ENCODE data around the gene CCL13. TPM values are rescaled to one million over a fixed set of nuclear protein-coding genes. Genes with fewer than 3 reads are reported as not detected.
A peak's percentile ranks its signal among the peaks of the same experiment; 100 is the strongest.
"Not testable (repeated sequence)": the region's sequence is repeated elsewhere in the genome, so short reads cannot be mapped to it uniquely, and the experiment has no call there.

Gene CCL13
- total RNA-seq, 2 donors from 2014 or later: 3.1 to 5.0 TPM

GRCh38 chr17:34313164-34313563 is 43.1 kb upstream of the CCL13 start:
- ATAC-seq (ENCODE audit: insufficient number of reproducible peaks, low FRiP score, low read depth): no peak
- no peak overlapping the region for H3K27ac ChIP-seq

DNA sequence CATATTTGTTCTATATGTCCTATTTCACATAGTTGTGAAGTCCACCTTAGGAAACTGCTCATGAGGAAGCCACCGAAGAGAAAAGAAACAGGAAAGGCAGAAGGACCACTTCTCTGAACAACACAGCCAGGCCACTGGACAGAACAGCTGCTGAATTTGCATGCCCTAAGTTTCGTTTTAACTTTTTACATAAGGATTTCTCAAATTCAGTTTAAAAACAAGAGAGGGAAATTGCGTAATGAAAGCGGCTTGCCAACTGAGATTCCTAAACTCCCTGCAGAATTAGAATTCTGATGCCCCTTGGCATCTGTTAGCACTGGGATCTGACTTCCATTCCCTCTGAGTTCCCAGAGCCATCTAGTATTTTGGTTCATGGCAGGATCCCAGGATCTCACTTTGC is 42.0 kb upstream of the CCL13 start:
- peak overlapping the region; percentile 2 for H3K4me3 ChIP-seq
- no peak for DNase-seq (ENCODE audit: low spot score)
- peaks cover 12 to 20% of the 10 kb centered on the region in 2 donors for H3K4me1 ChIP-seq (ENCODE audit: control insufficient read depth in 1 of 2, low read depth in 2 of 2)
- peak overlapping the region in 1 of 2 donors; percentile 43 for H3K27ac ChIP-seq
- no peak for ATAC-seq (ENCODE audit: insufficient number of reproducible peaks, low FRiP score, low read depth)
- no peaks in the 10 kb centered on the region for H3K9me3 ChIP-seq
- TF ChIP-seq, protein P1, sequence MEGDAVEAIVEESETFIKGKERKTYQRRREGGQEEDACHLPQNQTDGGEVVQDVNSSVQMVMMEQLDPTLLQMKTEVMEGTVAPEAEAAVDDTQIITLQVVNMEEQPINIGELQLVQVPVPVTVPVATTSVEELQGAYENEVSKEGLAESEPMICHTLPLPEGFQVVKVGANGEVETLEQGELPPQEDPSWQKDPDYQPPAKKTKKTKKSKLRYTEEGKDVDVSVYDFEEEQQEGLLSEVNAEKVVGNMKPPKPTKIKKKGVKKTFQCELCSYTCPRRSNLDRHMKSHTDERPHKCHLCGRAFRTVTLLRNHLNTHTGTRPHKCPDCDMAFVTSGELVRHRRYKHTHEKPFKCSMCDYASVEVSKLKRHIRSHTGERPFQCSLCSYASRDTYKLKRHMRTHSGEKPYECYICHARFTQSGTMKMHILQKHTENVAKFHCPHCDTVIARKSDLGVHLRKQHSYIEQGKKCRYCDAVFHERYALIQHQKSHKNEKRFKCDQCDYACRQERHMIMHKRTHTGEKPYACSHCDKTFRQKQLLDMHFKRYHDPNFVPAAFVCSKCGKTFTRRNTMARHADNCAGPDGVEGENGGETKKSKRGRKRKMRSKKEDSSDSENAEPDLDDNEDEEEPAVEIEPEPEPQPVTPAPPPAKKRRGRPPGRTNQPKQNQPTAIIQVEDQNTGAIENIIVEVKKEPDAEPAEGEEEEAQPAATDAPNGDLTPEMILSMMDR (IDR thresholded peaks at IDR 0.05): no peak
- no peaks in the 10 kb centered on the region for H3K36me3 ChIP-seq
- no peaks in the 10 kb centered on the region for H3K27me3 ChIP-seq (replicated peaks; ENCODE audit: insufficient read depth)

More at GRCh38 chr17:34313164-34313563, 43.1 kb upstream of the CCL13 start:
- no peak for DNase-seq (ENCODE audit: low spot score)
- H3K4me3 ChIP-seq: no peak overlapping the region
- peaks cover 12 to 18% of the 10 kb centered on the region in 2 donors for H3K4me1 ChIP-seq (ENCODE audit: control insufficient read depth in 1 of 2, low read depth in 2 of 2)
- no peaks in the 10 kb centered on the region for H3K27me3 ChIP-seq (replicated peaks; ENCODE audit: insufficient read depth)
- H3K9me3 ChIP-seq: no peaks in the 10 kb centered on the region
- TF ChIP-seq, protein P1 (IDR thresholded peaks at IDR 0.05): no peak
- no peaks in the 10 kb centered on the region for H3K36me3 ChIP-seq

DNA sequence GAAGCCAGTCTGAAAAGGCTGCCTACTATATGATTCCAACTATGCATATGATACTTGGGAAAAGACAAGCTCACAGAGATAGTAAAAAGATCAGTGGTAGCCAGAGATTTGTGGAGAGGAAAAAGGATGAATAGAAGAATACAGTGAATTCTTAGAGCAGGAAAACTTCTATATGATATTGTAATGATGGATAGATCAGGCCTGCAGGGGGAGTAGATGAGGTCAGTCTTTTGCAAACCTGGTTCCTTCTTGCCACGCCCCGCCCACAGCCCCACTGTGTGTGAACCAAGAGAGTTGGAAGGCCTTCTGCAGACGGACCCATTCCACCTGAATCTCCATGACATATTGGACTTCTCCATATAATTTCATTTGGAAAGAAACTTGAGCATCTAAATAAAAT is 37.8 kb upstream of the CCL13 start:
- no peak for DNase-seq (ENCODE audit: low spot score)
- no peak for ATAC-seq (ENCODE audit: insufficient number of reproducible peaks, low FRiP score, low read depth)
- no peaks in the 10 kb centered on the region for H3K36me3 ChIP-seq
- no peak overlapping the region for H3K4me3 ChIP-seq
- no peak overlapping the region for H3K27ac ChIP-seq
- TF ChIP-seq, protein P1 (IDR thresholded peaks at IDR 0.05): no peak
- no peaks in the 10 kb centered on the region for H3K27me3 ChIP-seq (replicated peaks; ENCODE audit: insufficient read depth)
- H3K4me1 ChIP-seq (ENCODE audit: control insufficient read depth in 1 of 2, low read depth in 2 of 2): peaks cover 12 to 40% of the 10 kb centered on the region in 2 donors
- no peaks in the 10 kb centered on the region for H3K9me3 ChIP-seq

- DNase-seq (ENCODE audit: low spot score): no peak
- H3K27me3 ChIP-seq (replicated peaks; ENCODE audit: insufficient read depth): no peaks in the 10 kb centered on the region
- peaks cover 8 to 34% of the 10 kb centered on the region in 2 donors for H3K4me1 ChIP-seq (ENCODE audit: control insufficient read depth in 1 of 2, low read depth in 2 of 2)
- H3K27ac ChIP-seq: peak within 1 kb of the TSS in 1 of 2 donors; percentile 35
- ATAC-seq (ENCODE audit: insufficient number of reproducible peaks, low FRiP score, low read depth): no peak
- no peaks in the 10 kb centered on the region for H3K9me3 ChIP-seq
- no peaks in the 10 kb centered on the region for H3K36me3 ChIP-seq
- TF ChIP-seq, protein P1 (IDR thresholded peaks at IDR 0.05): no peak
- no peak within 1 kb of the TSS for H3K4me3 ChIP-seq
Measured at GRCh38 chr17:34319039-34319483, 37.2 kb upstream of the CCL13 start, which contains the start of gene CCL8. Gene CCL8 (plus strand): TSS chr17:34319435. CDS start chr17:34319502, 67 bp downstream.

DNA sequence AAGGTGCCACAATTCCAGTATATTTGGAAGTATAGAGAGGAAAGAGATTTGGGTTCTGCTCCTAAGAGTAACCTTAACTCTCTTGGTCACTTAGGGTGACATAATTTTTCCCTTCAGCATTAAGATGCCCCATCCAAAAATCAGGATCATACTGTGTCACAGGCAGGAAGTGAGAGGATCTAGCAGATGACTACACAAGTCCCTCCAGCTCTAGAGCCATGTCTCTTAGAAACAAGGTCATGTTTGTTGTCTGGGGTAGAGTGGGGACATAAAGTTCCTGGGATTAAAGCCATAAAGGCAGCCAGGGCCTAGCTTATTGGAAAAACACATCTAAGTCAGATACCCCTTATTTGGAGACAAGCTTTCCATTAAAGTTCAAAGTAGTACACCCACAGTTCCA is 34.3 kb upstream of the CCL13 start:
- H3K9me3 ChIP-seq: no peaks in the 10 kb centered on the region
- peak overlapping the region in 1 of 2 donors; percentile 24 for H3K27ac ChIP-seq
- ATAC-seq (ENCODE audit: insufficient number of reproducible peaks, low FRiP score, low read depth) (no peak), DNase-seq (ENCODE audit: low spot score) (no peak)
- no peak overlapping the region for H3K4me3 ChIP-seq
- no peaks in the 10 kb centered on the region for H3K27me3 ChIP-seq (replicated peaks; ENCODE audit: insufficient read depth)
- peaks cover 0 to 21% of the 10 kb centered on the region in 2 donors for H3K4me1 ChIP-seq (ENCODE audit: control insufficient read depth in 1 of 2, low read depth in 2 of 2)
- TF ChIP-seq, protein P1 (IDR thresholded peaks at IDR 0.05): no peak
- no peaks in the 10 kb centered on the region for H3K36me3 ChIP-seq

DNA sequence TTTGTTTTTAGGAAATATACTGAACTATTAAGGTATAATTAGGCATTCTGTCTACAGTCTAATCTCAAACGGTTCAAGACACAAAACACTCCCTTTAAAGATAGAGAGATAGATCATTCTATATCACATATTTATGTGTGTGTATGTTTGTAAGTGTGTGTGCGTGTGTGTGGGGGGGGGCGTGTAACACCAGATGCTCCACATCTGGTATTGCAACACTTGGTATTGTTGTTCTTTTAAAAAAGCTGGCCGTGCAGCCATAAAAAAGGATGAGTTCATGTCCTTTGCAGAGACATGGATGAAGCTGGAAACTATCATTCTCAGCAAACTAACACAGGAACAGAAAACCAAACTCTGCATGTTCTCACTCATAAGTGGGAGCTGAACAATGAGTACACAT is 28.7 kb upstream of the CCL13 start:
- H3K27me3 ChIP-seq (replicated peaks; ENCODE audit: insufficient read depth); H3K4me3 ChIP-seq; H3K27ac ChIP-seq; H3K9me3 ChIP-seq; ATAC-seq (ENCODE audit: insufficient number of reproducible peaks, low FRiP score, low read depth); H3K4me1 ChIP-seq (ENCODE audit: control insufficient read depth in 1 of 2, low read depth in 2 of 2); H3K36me3 ChIP-seq; DNase-seq (ENCODE audit: low spot score): not testable (repeated sequence)

Data from thoracic aorta (tissue), 2 donors.